GM10266 (cell line): ENCODE measurements around the gene C1orf159.
A peak's percentile ranks its signal among the peaks of the same experiment; 100 is the strongest.

Source experiments
- DNase-seq: peaks from one replicate; pipeline ENCODE4 v3.0.0; 2012; ENCODE audit errors: extremely low spot score
- TF ChIP-seq, protein P1 (sequence below): IDR thresholded peaks from 2 replicates; pipeline ENCODE4 v1.5.1; 2012; ENCODE audit warnings: mild to moderate bottlenecking, low read depth; ENCODE audit not compliant: control insufficient read depth, insufficient read depth; ENCODE audit errors: missing control alignments

Gene C1orf159

DNA sequence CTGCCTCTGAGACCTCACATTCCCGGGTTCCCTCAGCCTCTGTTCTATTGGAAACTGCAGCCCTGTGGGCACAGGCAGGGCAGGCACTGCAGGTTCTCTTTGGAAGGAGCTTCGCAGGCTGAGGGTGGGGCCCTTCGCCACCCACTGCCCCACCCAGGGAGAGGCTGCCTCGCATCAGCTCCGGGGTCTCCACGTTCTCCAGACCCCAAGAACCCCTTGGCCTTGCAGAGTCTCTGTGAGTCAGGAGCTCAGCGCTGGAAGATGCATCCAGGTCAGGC is 8.6 kb upstream of the C1orf159 start:
- TF ChIP-seq, protein P1, sequence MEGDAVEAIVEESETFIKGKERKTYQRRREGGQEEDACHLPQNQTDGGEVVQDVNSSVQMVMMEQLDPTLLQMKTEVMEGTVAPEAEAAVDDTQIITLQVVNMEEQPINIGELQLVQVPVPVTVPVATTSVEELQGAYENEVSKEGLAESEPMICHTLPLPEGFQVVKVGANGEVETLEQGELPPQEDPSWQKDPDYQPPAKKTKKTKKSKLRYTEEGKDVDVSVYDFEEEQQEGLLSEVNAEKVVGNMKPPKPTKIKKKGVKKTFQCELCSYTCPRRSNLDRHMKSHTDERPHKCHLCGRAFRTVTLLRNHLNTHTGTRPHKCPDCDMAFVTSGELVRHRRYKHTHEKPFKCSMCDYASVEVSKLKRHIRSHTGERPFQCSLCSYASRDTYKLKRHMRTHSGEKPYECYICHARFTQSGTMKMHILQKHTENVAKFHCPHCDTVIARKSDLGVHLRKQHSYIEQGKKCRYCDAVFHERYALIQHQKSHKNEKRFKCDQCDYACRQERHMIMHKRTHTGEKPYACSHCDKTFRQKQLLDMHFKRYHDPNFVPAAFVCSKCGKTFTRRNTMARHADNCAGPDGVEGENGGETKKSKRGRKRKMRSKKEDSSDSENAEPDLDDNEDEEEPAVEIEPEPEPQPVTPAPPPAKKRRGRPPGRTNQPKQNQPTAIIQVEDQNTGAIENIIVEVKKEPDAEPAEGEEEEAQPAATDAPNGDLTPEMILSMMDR: no peak
- no peak for DNase-seq

DNA sequence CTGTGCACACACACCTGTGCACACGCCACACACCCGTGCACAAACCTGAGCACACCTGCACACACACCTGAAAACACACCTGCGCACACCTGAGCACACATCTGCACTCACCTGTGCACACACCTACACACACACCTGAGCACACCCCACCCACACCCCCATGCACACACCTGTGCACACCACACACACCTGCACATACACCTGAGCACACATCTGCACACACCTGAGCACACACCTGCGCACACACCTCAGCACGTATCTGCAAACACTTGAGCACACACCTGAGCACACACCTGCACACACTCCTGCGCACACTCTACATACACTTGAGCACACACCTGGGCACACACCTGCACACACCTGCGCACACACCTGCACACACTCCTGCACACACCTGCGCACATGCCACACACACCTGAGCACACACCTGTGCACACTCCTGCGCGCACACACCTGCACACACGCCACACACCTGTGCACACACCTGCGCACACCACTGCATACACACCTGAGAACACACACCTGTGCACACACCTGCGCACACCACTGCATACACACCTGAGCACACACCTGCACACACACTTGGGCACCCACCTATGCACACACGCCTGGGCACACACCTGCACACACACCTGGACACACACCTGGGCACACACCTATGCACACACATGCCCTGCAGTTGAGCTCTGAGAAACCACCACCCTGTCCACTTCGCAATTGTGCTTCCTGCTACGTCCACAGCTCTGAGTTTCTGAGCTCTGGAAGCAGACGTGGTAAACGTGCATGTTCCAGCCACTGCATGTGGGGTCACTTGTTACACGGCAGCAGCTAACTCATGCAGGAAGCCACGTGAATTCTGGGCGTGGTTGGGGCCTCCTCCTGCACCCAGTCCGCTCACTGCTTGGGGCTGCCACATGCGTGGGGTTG is 8.0 kb upstream of the C1orf159 start:
- no peak for DNase-seq
- TF ChIP-seq, protein P1: no peak

DNA sequence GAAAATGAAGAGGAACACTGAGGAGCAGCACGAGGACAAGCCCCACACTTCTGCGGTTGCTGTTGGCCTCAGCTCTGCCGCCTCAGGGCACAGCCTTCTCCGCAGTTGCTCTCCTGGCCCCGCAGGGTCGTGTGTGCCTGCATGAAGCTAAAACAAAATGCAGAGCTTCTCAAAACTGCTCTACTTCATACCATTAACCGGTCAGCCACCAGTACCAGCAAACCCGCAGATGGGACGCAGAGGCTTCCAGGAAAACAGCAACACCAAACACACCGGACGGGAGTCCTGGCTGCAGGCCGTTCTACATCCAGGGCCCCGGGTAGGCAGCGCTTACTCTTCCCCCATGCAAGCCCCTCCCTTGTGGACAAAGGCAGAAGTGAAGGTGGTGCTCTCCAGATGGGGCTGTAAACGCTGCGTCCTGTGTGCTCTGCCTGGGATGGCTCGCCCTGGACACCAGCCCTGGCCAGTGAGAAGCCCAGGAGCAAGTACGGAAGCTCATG is 7.1 kb upstream of the C1orf159 start:
- no peak for DNase-seq
- TF ChIP-seq, protein P1: no peak

DNA sequence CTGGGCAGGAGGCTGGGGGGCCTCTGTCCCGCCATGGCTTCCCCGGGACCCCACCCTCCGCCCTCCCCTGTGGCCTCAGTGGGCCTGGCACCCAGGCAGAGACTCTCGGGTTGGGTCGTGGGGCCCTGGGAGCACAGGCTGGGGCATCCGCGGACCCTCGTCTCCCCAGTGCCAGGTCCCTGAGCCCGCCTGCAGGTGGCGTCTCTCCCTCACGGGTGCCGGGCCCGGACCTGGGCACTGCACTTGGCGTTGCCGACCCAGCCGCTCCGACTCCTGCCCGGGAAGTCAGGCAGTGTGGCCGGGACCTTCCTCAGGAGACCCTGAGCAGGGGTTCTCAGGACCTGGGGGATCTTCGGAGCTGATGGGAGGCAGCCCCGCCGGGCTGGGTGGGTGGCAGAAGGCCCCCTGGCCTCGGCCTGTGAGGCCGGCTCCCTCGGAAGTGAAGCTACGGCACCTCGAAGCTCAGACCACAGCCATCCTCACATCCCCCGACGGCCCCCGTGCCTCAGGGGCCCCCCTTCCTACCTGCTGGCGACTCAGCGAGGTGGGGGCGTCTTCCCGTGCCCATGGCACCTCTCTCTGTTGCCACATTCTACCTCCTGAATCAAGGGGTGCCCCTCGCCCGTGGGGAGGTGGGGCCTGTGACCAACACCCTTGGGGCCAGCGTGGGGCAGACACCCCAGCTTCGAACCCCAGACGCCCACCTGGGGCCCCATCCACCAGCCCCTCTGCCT is 6.4 kb upstream of the C1orf159 start:
- TF ChIP-seq, protein P1: peak; percentile 92
- DNase-seq: peak; percentile 94

- TF ChIP-seq, protein P1: no peak
- no peak for DNase-seq
These were observed 5.8 kb upstream of the C1orf159 start for GRCh38 chr1:1121611-1122077.

- TF ChIP-seq, protein P1: no peak
- DNase-seq: no peak
These were observed 5.1 kb upstream of the C1orf159 start for GRCh38 chr1:1120866-1121591.
